ENCODE data around the gene CDH24.
"Not testable (repeated sequence)": the region's sequence is repeated elsewhere in the genome, so short reads cannot be mapped to it uniquely, and the experiment has no call there.

The CDH24 gene

DNA sequence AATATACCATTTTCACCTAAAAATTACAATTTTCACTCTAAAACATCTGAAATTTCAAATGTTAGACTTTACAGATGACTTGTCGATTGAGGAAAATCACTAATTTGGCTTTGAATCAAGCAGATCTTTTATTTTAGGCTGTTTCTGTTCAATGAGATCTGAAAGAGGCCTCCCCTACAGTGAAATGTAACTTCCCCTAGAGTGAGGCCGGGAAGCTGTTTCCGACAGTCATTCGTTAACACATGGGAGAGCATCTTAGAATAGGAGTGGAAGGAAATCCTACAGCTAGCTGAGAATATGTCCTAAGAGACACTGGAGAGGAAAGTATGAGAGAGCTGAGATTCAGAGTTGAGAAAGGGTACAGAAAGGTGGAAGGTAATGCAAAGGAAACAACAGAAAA, 41.7 kb downstream of the CDH24 start:
- DNase-seq: no peak

DNA sequence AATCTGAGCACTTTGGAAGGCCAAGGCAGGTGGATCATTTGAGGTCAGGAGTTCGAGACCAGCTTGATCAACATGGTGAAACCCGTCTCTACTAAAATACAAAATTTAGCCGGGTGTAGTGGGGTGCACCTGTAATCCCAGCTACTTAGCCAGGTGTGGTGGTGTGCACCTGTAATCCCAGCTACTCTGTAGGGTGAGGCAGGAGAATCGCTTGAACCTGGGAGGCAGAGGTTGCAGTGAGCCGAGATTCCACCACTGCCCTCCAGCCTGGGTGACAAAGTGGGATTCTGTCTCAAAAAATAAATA, 43.6 kb downstream of the CDH24 start:
- not testable (repeated sequence) for DNase-seq

DNA sequence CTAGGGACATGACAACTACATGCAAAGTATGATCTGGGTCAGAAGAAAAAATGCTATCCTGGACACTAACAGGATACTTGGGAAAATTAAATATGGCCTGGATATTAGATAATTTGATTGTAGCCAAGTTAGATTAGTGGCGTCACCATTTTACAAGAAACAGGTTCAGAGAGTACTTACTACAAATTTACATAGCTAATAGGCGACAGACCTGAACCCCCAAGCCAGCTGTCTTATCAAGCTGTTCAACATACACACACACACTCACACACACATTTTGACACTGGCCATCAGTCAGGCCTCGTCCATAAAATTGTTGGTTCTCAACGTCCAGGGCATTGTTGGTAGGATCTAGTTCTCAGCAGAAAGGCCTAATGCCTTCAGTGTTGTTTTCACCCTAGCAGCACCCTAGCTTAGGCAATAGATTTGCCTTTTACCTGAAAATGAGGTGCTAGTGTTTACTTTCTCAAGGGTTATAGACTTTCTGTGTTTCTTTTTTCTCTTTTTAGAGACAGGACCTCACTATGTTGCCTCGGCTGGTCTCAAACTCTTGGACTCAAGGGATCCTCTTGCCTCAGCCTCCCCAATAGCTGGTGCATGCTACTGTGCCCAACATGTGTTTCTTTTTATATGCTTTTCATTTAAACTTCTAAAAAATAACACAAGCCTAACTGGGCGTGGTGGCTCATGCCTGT, 44.1 kb downstream of the CDH24 start:
- DNase-seq: no peak

DNA sequence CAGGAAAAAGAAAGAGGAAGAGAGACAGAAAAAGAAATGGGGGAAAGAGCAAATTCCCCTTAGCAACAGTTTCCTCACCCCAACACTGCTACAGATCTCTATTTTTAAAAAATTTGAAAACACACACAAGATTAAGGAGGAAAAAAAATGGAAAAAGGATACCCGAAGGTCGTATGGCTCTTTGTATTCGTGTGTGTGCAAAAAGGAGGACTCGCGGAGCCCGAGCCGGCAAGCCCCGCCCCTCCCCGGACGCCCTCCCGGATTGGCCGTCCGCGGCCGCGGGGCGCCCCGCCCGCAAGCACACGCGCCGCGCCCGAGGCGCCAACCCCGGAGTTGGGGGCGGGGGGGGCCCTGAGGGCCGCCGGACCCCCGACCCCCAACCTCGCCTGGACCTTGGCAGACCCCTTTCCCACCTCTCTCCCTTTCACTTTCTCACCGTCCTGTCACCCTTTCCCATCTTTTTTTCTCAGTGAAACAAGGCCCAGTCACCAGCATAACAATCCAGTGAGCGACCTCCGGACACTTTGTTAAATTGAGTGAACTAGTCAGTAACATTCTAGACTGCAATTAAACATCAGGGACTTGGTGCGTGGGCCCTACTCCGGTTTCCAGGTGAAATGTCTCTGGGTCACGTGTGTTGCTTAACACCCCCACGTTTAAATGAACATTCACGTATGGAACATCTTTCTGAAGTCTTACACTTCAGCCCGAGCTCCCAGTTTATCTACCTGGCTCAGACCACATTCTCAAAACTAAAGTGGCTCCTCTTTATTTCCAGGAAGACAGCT, 47.2 kb downstream of the CDH24 start, which contains the start of gene C14orf93:
Gene C14orf93, minus strand, starts transcription at position 205 of the 788 bp plus-strand sequence. CDS start 11,120 bp downstream, outside the sequence.
- peak; percentile 80 for DNase-seq

DNA sequence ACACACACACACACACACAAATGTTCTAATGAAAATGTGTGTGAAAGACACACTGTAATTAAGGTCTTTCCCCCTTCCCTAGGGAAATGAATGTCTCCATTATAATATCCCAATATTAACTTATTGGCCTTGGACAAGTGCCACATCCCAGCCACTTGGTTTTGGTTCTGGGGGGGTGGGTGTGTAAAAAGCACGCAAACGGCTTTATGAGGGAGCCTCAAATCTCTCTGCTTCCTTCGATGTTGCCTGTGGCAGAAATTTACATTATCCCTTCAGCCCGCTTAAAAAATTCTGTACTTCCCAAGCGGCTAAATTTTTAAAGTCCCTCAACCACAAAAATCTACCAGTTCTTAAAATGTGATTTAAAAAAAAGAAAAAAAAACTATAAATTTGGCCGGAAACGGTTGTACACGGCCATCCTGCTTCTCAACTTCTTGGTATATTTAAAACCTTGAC, 47.8 kb downstream of the CDH24 start:
- DNase-seq: no peak

DNA sequence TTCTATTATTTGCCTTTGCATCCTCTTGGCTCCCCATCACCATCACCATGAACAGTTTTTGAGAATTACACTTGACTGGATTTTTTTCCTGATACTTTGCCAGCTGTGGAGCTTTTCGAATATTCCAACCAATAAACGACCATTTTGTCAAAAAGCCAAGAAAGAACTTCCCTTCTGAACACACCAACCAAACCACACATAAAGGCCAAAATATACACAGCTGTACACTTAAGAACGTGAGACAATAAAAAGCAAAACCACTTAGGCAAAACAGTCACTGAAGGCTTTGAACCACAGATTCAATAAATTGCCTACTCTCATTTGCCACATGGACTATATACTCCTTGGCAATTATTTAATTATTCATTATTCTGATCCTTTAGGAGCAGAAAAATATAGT, 48.5 kb downstream of the CDH24 start:
- no peak for DNase-seq

DNA sequence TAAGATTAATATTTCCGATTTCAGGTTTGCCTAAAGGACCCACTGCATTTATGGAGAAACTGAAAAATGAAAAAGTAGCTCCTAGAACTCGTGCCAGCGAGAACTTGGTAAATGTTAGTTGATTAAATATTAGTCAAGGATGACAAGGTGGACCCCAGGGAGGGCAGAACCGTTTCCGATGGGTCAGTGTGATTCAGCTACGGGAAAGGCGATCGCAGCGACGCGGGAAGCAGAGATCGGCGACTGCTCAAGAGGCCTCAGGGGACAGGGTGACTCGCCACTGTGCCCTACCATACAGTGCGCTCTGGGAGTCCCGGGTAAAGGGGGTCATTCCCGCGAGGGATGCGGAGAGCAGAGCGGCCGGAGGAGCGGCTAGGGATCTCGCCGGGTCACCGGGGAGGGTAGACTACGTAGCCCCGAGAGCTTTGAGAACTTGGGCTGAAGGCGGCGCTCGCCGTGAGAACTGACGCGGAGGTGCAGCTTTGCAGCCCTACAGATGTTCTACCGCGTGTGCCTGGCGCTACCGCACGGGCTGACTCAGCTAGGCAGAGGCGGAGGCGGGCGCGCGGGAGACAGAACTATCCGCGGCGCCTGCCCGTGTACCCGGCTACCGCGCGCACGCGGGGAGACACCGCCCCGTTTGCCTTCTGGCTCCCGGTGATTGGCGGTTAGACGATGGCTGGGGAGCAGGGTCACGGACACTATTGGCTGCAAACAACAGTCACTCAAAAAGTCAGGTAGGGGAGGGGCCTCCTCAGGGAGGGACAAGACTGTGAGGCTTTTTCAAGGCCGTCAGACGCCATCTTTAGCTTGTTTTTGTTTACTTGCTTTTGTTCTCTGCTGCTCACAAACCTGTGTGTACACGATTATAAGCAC, 50.5 kb downstream of the CDH24 start:
- peak; percentile 99 for DNase-seq

DNA sequence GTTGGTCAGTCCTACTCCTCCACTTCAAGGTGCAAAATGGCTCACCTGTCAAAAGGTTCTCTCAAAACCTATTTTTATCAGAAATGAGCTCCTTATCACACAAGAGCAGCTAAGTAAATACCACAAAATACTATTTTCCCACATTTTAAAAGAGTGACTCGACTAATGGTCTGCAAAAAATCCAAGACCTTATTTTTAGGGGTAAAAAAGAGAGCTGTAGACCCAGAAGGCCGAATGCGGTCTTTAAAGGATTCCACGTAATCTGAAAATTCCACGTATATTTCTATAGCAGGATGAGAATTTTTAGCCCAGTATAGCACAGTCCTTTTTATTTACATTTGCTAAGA, 51.2 kb downstream of the CDH24 start:
- DNase-seq: no peak

DNA sequence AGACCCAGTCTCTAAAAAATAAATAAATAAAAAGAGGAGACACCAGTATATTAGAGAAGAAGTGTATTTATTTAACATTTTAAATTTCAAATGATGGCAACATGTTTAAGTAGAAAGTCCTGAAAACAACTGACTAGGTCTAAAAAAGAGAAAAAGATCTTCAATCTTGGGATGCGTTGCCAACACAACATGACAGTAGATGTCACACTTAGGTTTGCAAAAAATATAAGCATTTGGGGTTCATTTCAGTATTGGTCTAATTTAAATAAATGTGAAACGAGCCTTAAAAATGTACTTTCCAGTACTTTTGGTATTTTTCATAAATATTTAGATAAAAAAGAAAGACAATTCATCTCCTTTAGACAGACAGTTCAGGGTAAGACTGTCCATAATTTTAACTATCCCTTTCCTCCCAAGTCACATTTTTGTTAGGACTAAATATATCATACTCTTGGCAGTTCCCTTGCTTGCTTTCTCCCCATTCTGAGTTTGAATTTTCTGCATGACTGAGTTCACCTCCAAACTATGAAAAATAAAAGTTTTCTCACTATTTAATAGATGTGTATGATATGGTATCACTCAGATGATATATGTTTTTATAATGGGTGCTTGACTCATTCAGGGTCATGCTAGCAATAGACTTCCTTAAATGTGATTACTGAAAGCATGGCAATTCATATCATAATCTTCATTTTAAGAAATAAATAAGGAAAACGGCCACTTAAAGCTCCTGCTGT, 51.7 kb downstream of the CDH24 start:
- no peak for DNase-seq

DNA sequence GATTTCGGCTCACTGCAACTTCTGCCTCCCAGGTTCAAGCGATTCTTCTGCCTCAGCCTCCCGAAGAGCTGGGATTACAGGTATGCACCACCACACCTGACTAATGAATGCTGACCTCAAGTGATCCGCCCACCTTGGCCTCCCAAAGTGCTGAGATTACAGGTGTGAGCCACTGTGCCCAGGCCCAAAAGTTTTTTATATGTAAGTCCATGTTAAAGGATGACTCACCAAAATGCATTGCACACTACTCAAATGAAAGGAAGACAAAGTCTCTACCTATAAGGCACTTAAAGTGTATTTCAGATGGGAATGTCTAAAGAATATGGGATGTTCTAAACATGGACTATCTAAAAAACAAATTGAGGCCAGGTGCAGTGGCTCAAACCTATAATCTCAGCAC, 53.0 kb downstream of the CDH24 start:
- not testable (repeated sequence) for DNase-seq

DNA sequence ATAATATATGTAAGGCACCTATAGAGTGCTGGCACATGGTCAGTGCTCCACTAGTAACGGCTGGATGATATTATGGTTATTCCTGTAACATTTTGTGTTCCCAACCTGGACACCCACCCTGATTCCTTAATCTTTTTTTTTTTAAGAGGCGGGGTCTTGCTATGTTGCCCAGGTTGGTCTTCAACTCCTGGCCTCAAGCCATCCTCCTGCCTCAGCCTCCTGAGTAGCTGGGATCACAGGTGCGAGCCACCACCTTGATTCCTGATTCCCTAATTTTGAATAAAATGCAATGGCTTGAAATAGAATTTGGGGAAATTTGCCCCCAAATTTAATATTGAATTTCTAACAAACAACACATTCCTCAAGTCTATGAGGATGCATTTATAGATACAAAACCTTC, 54.7 kb downstream of the CDH24 start:
- no peak for DNase-seq

DNA sequence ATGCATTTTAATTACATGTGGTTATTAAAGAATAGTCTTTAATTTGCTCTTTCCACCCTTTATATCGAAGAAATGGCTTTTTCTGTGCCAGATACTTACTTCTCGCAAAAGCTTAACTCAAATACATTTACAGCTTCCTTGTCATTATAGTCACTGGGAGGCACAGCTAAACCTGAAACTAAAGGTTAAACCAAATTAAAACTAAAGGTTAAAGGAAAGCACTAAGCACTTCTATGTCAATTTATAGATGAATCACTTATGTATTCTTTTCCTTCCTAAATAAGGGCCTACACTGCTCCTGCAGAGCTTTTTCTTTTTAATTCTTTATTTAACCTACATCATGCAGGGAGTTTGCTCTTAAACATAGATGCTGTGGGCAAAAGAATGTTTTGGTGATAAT, 56.5 kb downstream of the CDH24 start:
- DNase-seq: no peak

DNA sequence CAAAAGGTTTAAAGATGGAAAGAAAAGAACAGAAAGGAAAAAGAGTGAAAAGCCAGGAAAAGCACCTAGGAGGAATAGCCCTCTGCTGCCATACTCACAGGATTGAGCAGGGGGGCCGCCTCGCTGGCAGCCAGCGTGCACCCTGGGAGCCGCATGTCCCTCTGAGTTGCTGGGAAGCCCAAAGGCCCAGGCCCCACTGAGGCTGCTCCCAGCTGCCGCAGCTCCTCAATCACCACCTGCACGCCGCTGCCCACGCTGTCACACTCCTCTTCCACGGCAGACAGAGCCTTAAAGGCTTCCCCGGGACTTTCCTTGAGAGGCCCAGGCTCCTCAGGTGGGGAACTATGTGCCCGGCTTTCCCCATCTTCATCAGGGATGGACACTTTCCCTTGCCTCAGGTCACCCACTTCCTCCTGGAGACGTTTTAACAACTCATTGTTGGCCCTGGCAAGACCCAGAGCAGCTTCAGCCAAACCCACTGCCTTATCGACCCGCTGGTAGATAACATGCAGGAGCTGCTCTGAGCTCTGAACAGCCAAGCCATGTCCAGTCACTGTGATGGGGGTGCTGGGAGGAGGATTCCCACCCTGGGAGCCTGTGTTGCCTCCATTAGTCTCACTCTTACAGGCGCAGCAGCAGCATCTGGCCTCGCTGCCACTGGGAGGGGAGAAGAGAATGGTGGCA, 58.8 kb downstream of the CDH24 start:
- DNase-seq: no peak

DNA sequence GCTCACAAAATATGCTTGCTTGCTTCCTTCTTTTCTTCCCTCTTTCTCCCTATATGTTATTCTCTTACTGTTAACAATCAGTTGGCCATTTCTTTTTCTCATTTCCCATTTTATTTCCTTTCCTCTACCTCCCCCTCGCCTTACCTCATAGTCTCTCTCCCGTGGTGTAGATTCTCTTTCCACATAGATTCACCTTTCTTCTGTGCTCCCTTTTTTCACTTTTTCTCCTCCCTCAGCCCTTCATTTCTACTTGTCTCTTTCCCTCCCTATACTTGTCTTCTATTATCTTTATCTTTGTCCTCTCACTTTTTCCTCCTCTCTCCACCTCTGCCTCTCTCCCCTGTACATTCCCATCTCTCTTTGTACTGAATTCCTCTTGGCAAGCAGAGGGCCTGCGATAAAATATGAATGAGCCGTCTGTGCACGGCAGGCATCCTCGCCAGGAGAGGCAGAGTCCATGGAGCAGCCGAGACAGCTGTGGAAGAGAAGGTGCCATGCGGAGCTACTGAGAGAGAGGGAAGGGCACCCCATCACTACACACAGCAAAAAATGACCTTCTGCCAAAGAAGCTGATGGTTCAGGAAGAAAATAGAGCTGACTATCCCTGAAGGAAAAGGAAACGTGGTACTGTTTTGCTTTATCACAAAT, 59.5 kb downstream of the CDH24 start:
- no peak for DNase-seq

All from CD4-positive, alpha-beta T cell treated with Interleukin-21 for 1 hour (primary cell).